Liver (tissue), 9 donors: ENCODE results near the gene ALDH3A1. TPM values are rescaled to one million over a fixed set of nuclear protein-coding genes. Genes with fewer than 3 reads are reported as not detected.
A peak's percentile ranks its signal among the peaks of the same experiment; 100 is the strongest.

Experiments used
- DNase-seq: peaks from one replicate; pipeline ENCODE4 v3.0.0-alpha.2; 2017; ENCODE audit warnings: low spot score
- H3K27ac ChIP-seq, 2 donors: one replicate each; pipeline ENCODE4 v1.7.0; 2013; ENCODE audit warnings: inconsistent platforms in 2 of 2, low read length in 2 of 2, control low read depth in 1 of 2, low read depth in 1 of 2, mild to moderate bottlenecking in 1 of 2
- H3K27me3 ChIP-seq, 4 donors: one replicate each; pipeline versions ENCODE4 v1.6.1 to v1.7.0; 2013; ENCODE audit warnings: low read length in 3 of 4, inconsistent platforms in 1 of 4, mild to moderate bottlenecking in 1 of 4, moderate library complexity in 1 of 4; ENCODE audit not compliant: control insufficient read depth in 4 of 4, insufficient read depth in 4 of 4
- H3K36me3 ChIP-seq, 4 donors: one replicate each; pipeline versions ENCODE4 v1.6.1 to v1.7.0; 2013; ENCODE audit warnings: low read length in 3 of 4, mild to moderate bottlenecking in 3 of 4, low read depth in 1 of 4, moderate library complexity in 1 of 4; ENCODE audit not compliant: control insufficient read depth in 4 of 4, insufficient read depth in 3 of 4
- H3K4me1 ChIP-seq, 4 donors: one replicate each; pipeline versions ENCODE4 v1.6.1 to v1.7.0; 2013; ENCODE audit warnings: low read length in 3 of 4, mild to moderate bottlenecking in 3 of 4, moderate library complexity in 1 of 4; ENCODE audit not compliant: control insufficient read depth in 4 of 4, insufficient read depth in 4 of 4
- H3K4me3 ChIP-seq, 3 donors: one replicate each; pipeline versions ENCODE4 v1.6.1 to v1.7.0; 2013; ENCODE audit warnings: low read length in 3 of 3, control low read depth in 1 of 3, low read depth in 1 of 3, mild to moderate bottlenecking in 1 of 3
- H3K9ac ChIP-seq, 2 donors: one replicate each; pipeline ENCODE4 v1.7.0; 2013; ENCODE audit warnings: low read length in 2 of 2, mild to moderate bottlenecking in 2 of 2, moderate library complexity in 2 of 2, control low read depth in 1 of 2, low read depth in 1 of 2
- H3K9me3 ChIP-seq, 4 donors: one replicate each; pipeline versions ENCODE4 v1.6.1 to v1.7.0; 2013; ENCODE audit warnings: low read length in 3 of 4; ENCODE audit not compliant: control insufficient read depth in 4 of 4
- EGR1 ChIP-seq, 2 donors: IDR thresholded peaks; 2 replicates each; pipeline ENCODE4 v1.6.1; 2016 to 2018; ENCODE audit warnings: antibody characterized with exemption in 2 of 2, low read depth in 2 of 2
- FOXA1 ChIP-seq: IDR thresholded peaks from 2 replicates; pipeline ENCODE4 v1.6.1; 2016; ENCODE audit warnings: antibody characterized with exemption
- FOXA2 ChIP-seq: IDR thresholded peaks from 2 replicates; pipeline ENCODE4 v1.6.1; 2016; ENCODE audit warnings: antibody characterized with exemption
- GABPA ChIP-seq, 2 donors: IDR thresholded peaks in 1 of 2; conservative IDR thresholded peaks in 1 of 2; 2 replicates each; pipeline ENCODE4 v1.6.1; 2016; ENCODE audit warnings: antibody characterized with exemption in 2 of 2, mild to moderate bottlenecking in 1 of 2, moderate library complexity in 1 of 2
- HNF4A ChIP-seq, 2 donors: conservative IDR thresholded peaks; 2 replicates each; pipeline ENCODE4 v1.6.1; 2016; ENCODE audit warnings: antibody characterized with exemption in 2 of 2, mild to moderate bottlenecking in 2 of 2
- HNF4G ChIP-seq: IDR thresholded peaks from 2 replicates; pipeline ENCODE4 v1.6.1; 2016; ENCODE audit warnings: antibody characterized with exemption
- JUND ChIP-seq, 2 donors: IDR thresholded peaks; 2 replicates each; pipeline ENCODE4 v1.6.1; 2016; ENCODE audit warnings: antibody characterized with exemption in 2 of 2
- NR2F2 ChIP-seq: IDR thresholded peaks from 2 replicates; pipeline ENCODE4 v1.6.1; 2016; ENCODE audit warnings: antibody characterized with exemption
- RAD21 ChIP-seq, 2 donors: IDR thresholded peaks; 2 replicates each; pipeline ENCODE4 v1.6.1; 2016; ENCODE audit warnings: antibody characterized with exemption in 2 of 2, mild to moderate bottlenecking in 2 of 2
- RXRA ChIP-seq, 2 donors: IDR thresholded peaks; 2 replicates each; pipeline ENCODE4 v1.6.1; 2017 to 2018; ENCODE audit warnings: antibody characterized with exemption in 2 of 2, mild to moderate bottlenecking in 1 of 2
- SP1 ChIP-seq: IDR thresholded peaks from 2 replicates; pipeline ENCODE4 v1.6.1; 2018; ENCODE audit warnings: antibody characterized with exemption, mild to moderate bottlenecking
- YY1 ChIP-seq: IDR thresholded peaks from 2 replicates; pipeline ENCODE4 v1.6.1; 2016; ENCODE audit warnings: antibody characterized with exemption, mild to moderate bottlenecking
- WGBS: extraction: QIAGEN DNeasy Blood & Tissue Kit; methylation state at CpG from one replicate; pipeline ENCODE4 v1.1.7; 2013; 5-methylcytosine and 5-hydroxymethylcytosine counted together
- polyA plus RNA-seq, 2 donors: library from polyadenylated mRNA; stranded (reverse) in 1 of 2; unstranded in 1 of 2; fragments of 200-250 nt in 1 of 2; fragments of >200 nt in 1 of 2; fragmentation: Nextera tagmentation in 1 of 2; extraction: Ambion mirVana in 1 of 2; gene quantifications; one replicate each; pipeline versions ENCODE4 v1.2.1 to v1.2.3, GENCODE V29; 2013 to 2015
- total RNA-seq, 2 donors: library from RNA; depleted of rRNA; stranded (reverse); fragments of >200 nt; gene quantifications; one replicate each; pipeline ENCODE4 v1.2.3, GENCODE V29; 2014
- TF ChIP-seq, protein P1 (sequence below): IDR thresholded peaks from 2 replicates; pipeline ENCODE4 v1.6.1; 2016; ENCODE audit warnings: antibody characterized with exemption
- TF ChIP-seq, protein P2 (sequence below): IDR thresholded peaks from 2 replicates; pipeline ENCODE4 v1.6.1; 2016; ENCODE audit warnings: antibody characterized with exemption, mild to moderate bottlenecking
- TF ChIP-seq, protein P3 (sequence below): IDR thresholded peaks from 2 replicates; pipeline ENCODE4 v1.6.1; 2016; ENCODE audit warnings: antibody characterized with exemption
- donor health status: healthy.
- donor health status: healthy.
- donor health status: healthy.
- donor health status: healthy.
- donor health status: healthy.

ALDH3A1 gene
- total and polyA plus RNA-seq, 4 donors, result 0.09 to 3.2 (median 0.22) TPM

DNA sequence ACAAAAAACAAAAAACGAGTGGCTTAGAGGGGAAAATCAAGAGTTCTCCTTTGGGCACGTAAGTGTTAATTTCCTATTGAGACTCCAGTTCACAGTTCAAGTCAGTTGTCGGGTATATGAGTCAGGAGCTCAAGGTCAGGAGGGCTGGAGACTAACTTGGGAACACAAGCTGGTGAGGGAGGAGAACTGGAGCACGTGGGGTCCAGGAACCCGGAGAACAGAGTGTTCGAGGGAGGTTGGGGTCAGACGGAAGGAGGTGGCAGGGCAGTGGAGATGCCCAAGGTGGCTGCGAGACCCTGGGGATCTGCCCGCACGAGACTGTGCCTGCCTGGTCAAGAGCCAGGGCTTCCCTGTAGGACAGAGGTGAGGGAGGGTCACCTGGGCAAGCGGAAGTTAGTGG lies 12.0 kb downstream of the ALDH3A1 start:
- TF ChIP-seq RAD21 (IDR thresholded peaks at IDR 0.05) (no peak), EGR1 (IDR thresholded peaks at IDR 0.05; ENCODE audit: low read depth in 2 of 2) (no peak), RXRA (IDR thresholded peaks at IDR 0.05) (no peak), JUND (IDR thresholded peaks at IDR 0.05) (no peak), HNF4A (conservative IDR thresholded peaks at IDR 0.05) (no peak), SP1 (no peak), NR2F2 (no peak), FOXA1 (no peak), GABPA (IDR thresholded peaks at IDR 0.05 in 1 of 2, conservative IDR thresholded peaks at IDR 0.05 in 1 of 2) (no peak), YY1 (no peak), HNF4G (no peak)
- TF ChIP-seq, protein P1, sequence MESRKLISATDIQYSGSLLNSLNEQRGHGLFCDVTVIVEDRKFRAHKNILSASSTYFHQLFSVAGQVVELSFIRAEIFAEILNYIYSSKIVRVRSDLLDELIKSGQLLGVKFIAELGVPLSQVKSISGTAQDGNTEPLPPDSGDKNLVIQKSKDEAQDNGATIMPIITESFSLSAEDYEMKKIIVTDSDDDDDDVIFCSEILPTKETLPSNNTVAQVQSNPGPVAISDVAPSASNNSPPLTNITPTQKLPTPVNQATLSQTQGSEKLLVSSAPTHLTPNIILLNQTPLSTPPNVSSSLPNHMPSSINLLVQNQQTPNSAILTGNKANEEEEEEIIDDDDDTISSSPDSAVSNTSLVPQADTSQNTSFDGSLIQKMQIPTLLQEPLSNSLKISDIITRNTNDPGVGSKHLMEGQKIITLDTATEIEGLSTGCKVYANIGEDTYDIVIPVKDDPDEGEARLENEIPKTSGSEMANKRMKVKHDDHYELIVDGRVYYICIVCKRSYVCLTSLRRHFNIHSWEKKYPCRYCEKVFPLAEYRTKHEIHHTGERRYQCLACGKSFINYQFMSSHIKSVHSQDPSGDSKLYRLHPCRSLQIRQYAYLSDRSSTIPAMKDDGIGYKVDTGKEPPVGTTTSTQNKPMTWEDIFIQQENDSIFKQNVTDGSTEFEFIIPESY, result no peak
- TF ChIP-seq, protein P2, sequence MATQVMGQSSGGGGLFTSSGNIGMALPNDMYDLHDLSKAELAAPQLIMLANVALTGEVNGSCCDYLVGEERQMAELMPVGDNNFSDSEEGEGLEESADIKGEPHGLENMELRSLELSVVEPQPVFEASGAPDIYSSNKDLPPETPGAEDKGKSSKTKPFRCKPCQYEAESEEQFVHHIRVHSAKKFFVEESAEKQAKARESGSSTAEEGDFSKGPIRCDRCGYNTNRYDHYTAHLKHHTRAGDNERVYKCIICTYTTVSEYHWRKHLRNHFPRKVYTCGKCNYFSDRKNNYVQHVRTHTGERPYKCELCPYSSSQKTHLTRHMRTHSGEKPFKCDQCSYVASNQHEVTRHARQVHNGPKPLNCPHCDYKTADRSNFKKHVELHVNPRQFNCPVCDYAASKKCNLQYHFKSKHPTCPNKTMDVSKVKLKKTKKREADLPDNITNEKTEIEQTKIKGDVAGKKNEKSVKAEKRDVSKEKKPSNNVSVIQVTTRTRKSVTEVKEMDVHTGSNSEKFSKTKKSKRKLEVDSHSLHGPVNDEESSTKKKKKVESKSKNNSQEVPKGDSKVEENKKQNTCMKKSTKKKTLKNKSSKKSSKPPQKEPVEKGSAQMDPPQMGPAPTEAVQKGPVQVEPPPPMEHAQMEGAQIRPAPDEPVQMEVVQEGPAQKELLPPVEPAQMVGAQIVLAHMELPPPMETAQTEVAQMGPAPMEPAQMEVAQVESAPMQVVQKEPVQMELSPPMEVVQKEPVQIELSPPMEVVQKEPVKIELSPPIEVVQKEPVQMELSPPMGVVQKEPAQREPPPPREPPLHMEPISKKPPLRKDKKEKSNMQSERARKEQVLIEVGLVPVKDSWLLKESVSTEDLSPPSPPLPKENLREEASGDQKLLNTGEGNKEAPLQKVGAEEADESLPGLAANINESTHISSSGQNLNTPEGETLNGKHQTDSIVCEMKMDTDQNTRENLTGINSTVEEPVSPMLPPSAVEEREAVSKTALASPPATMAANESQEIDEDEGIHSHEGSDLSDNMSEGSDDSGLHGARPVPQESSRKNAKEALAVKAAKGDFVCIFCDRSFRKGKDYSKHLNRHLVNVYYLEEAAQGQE, result no peak
- TF ChIP-seq, protein P3, sequence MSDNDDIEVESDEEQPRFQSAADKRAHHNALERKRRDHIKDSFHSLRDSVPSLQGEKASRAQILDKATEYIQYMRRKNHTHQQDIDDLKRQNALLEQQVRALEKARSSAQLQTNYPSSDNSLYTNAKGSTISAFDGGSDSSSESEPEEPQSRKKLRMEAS, result no peak
- H3K9me3 ChIP-seq, result no peaks in the 10 kb centered on the region
- H3K9ac ChIP-seq, result no peak overlapping the region
- no peaks in the 10 kb centered on the region for H3K4me1 ChIP-seq
- H3K27me3 ChIP-seq, result no peaks in the 10 kb centered on the region
- no peak overlapping the region for H3K27ac ChIP-seq
- H3K4me3 ChIP-seq, result no peak overlapping the region
- 75% methylated on average over 11 of the region's 11 CpGs for WGBS
- H3K36me3 ChIP-seq, result no peaks in the 10 kb centered on the region
- no peak for DNase-seq

DNA sequence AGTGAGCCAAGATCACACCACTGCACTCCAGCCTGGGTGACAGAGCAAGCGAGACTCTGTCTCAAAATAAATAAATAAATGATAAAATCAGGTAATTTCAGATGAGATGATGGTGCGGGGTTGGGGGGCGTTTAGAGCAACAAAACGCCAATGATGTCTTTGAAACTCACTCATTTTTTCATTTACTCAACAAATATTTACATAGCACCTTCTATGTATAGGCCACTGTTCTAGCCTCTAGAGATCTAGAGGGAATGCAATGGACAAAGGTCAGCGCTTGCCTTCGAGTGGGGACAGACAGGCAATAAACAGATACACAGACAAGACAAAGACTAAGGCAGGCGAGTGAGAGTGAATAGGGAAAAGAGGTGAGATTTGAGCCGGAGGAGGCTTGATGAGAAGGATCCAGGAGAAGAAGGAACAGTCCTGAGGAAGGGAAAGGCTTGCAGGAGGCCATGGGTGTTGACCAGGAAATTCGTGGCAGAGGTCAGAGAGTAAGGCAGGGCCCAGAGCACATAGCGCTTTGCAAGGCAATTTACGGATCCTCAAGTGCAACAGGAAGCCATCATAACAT lies 14.1 kb downstream of the ALDH3A1 start:
- Histone ChIP-seq H3K27me3 (no peaks in the 10 kb centered on the region), H3K27ac (no peak overlapping the region), H3K4me1 (no peaks in the 10 kb centered on the region), H3K9ac (no peak overlapping the region), H3K9me3 (no peaks in the 10 kb centered on the region), H3K4me3 (no peak overlapping the region), H3K36me3 (no peaks in the 10 kb centered on the region)
- TF ChIP-seq RAD21 (IDR thresholded peaks at IDR 0.05) (no peak), SP1 (no peak), YY1 (no peak), HNF4A (conservative IDR thresholded peaks at IDR 0.05) (peak in 1 of 2 donors; percentile 27), FOXA2 (no peak), NR2F2 (no peak)
- TF ChIP-seq, protein P1, result no peak
- DNase-seq, result no peak
- 70% methylated on average over 11 of the region's 11 CpGs for whole genome bisulfite sequencing
